NOMO-1 treated with dmso at 0.1 percent for 144 hours (cell line): Measurements from ENCODE around the gene KIFC1.
A peak's percentile ranks its signal among the peaks of the same experiment; 100 is the strongest.
"Not testable (repeated sequence)": the region's sequence is repeated elsewhere in the genome, so short reads cannot be mapped to it uniquely, and the experiment has no call there.

ENCODE experiments used
- DNase-seq: peaks from one replicate; lab custom pipeline; 2025; ENCODE audit not compliant: unreplicated experiment; lab: John Stamatoyannopoulos, UW

Gene KIFC1

GRCh38 chr6:33391278-33391921 is at the start of gene KIFC1:
KIFC1 (plus strand) TSS chr6:33391823; CDS start chr6:33391986, 163 bp downstream.
- DNase-seq, result peak; percentile 100

GRCh38 chr6:33343606-33343952 is 48.0 kb upstream of the KIFC1 start:
- DNase-seq, result not testable (repeated sequence)

- no peak for DNase-seq
These were observed 47.5 kb upstream of the KIFC1 start for GRCh38 chr6:33343953-33344611.

- peak; percentile 45 for DNase-seq
These were observed 46.6 kb upstream of the KIFC1 start for GRCh38 chr6:33344701-33345697.

GRCh38 chr6:33346972-33347371 is 44.7 kb upstream of the KIFC1 start:
- not testable (repeated sequence) for DNase-seq

- no peak for DNase-seq
These were observed 43.8 kb upstream of the KIFC1 start for GRCh38 chr6:33347816-33348215.

GRCh38 chr6:33355860-33356259 is 35.8 kb upstream of the KIFC1 start:
- DNase-seq, result not testable (repeated sequence)

- DNase-seq, result no peak
These were observed 35.3 kb upstream of the KIFC1 start for GRCh38 chr6:33356295-33356694.

- DNase-seq, result not testable (repeated sequence)
These were observed 34.3 kb upstream of the KIFC1 start for GRCh38 chr6:33357160-33357871.

GRCh38 chr6:33359331-33359730 is 32.3 kb upstream of the KIFC1 start:
- DNase-seq, result no peak

- not testable (repeated sequence) for DNase-seq
These were observed 28.1 kb upstream of the KIFC1 start for GRCh38 chr6:33363486-33363885.

- not testable (repeated sequence) for DNase-seq
These were observed 27.0 kb upstream of the KIFC1 start for GRCh38 chr6:33364475-33365205.

GRCh38 chr6:33365206-33365971 is 26.2 kb upstream of the KIFC1 start:
- DNase-seq, result not testable (repeated sequence)

- no peak for DNase-seq
These were observed 24.5 kb upstream of the KIFC1 start for GRCh38 chr6:33367009-33367714.

- not testable (repeated sequence) for DNase-seq
These were observed 24.0 kb upstream of the KIFC1 start for GRCh38 chr6:33367715-33368025.

GRCh38 chr6:33371901-33372300 is 19.7 kb upstream of the KIFC1 start:
- DNase-seq, result not testable (repeated sequence)

GRCh38 chr6:33372526-33373123 is 19.0 kb upstream of the KIFC1 start:
- no peak for DNase-seq
